ENCODE results near the gene ARID3A. TPM values are rescaled to one million over a fixed set of nuclear protein-coding genes. Genes with fewer than 3 reads are reported as not detected.
A peak's percentile ranks its signal among the peaks of the same experiment; 100 is the strongest.

ARID3A gene
- total and polyA plus RNA-seq, 2 of the 13 experiments (the other 11 are each of a cell fraction or from before 2014, with no cell fraction given), result 71.3 to 77.9 TPM

DNA sequence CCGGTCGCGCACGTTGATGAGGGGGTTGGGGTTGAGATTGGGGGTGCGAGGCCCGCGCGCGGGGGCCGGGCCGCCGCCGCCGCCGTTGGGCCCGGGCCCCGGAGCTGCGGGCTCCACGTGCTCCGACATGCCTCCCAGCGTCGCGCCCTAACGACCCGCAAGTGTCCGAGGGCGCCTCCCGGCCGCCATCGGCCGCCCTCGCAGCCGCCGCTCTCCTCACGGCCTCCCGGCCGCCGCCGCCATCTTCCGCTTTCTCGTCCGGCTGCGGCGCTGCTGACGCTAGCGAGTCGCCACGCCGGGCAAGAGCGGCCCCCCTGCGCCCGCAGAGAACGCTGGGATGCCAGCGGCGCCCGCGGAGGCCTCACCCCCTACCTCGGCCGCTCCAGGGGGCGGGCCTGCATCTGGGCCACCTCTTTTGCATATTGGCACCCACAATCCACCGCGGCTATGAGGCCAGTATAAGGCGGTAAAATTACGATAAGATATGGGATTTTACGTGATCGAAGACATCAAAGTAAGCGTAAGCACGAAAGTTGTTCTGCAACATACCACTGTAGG lies 95.1 kb downstream of the ARID3A start, which contains the start of gene TMEM259 (continued):
- TF ChIP-seq, protein P1, sequence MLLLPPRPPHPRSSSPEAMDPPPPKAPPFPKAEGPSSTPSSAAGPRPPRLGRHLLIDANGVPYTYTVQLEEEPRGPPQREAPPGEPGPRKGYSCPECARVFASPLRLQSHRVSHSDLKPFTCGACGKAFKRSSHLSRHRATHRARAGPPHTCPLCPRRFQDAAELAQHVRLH (CRISPR knock-in tag; IDR thresholded peaks at IDR 0.05; ENCODE audit: borderline replicate concordance, low read depth), result no peak; the same call in 1 of the 2 replicates
- peak; percentile 24 for TF ChIP-seq AGO1 (IDR thresholded peaks at IDR 0.05; ENCODE audit: low read depth, low read length, poor library complexity, severe bottlenecking)
- TF ChIP-seq SP140L (CRISPR knock-in tag; IDR thresholded peaks at IDR 0.05; ENCODE audit: borderline replicate concordance), result no peak
- TF ChIP-seq PPARG (CRISPR knock-in tag; conservative IDR thresholded peaks at IDR 0.05), result peak; percentile 17; the same call in 1 of the 2 replicates
- TF ChIP-seq ADNP (CRISPR knock-in tag; IDR thresholded peaks at IDR 0.05), result no peak
- TF ChIP-seq ZNF790 (CRISPR knock-in tag; IDR thresholded peaks at IDR 0.05; ENCODE audit: borderline replicate concordance), result no peak
- TF ChIP-seq, protein P2, sequence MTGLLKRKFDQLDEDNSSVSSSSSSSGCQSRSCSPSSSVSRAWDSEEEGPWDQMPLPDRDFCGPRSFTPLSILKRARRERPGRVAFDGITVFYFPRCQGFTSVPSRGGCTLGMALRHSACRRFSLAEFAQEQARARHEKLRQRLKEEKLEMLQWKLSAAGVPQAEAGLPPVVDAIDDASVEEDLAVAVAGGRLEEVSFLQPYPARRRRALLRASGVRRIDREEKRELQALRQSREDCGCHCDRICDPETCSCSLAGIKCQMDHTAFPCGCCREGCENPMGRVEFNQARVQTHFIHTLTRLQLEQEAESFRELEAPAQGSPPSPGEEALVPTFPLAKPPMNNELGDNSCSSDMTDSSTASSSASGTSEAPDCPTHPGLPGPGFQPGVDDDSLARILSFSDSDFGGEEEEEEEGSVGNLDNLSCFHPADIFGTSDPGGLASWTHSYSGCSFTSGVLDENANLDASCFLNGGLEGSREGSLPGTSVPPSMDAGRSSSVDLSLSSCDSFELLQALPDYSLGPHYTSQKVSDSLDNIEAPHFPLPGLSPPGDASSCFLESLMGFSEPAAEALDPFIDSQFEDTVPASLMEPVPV (CRISPR knock-in tag; IDR thresholded peaks at IDR 0.05), result 0 out of 2 replicates have a peak, but pooled peaks have one; percentile 54
- TF ChIP-seq NFYB (CRISPR knock-in tag; IDR thresholded peaks at IDR 0.05), result 0 out of 2 replicates have a peak, but pooled peaks have one; percentile 4
- TF ChIP-seq ZNF225 (CRISPR knock-in tag; IDR thresholded peaks at IDR 0.05), result no peak
- TF ChIP-seq HCFC1 (IDR thresholded peaks at IDR 0.05; ENCODE audit: low read depth, low read length), result peak; percentile 48
- TF ChIP-seq ATRX (CRISPR knock-in tag; IDR thresholded peaks at IDR 0.05; ENCODE audit: borderline replicate concordance), result no peak
- TF ChIP-seq, protein P3, sequence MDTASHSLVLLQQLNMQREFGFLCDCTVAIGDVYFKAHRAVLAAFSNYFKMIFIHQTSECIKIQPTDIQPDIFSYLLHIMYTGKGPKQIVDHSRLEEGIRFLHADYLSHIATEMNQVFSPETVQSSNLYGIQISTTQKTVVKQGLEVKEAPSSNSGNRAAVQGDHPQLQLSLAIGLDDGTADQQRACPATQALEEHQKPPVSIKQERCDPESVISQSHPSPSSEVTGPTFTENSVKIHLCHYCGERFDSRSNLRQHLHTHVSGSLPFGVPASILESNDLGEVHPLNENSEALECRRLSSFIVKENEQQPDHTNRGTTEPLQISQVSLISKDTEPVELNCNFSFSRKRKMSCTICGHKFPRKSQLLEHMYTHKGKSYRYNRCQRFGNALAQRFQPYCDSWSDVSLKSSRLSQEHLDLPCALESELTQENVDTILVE (CRISPR knock-in tag; IDR thresholded peaks at IDR 0.05), result no peak; the same call in 1 of the 2 replicates
- TF ChIP-seq ZNF776 (CRISPR knock-in tag; IDR thresholded peaks at IDR 0.05), result no peak
- TF ChIP-seq ZNF589 (CRISPR knock-in tag; conservative IDR thresholded peaks at IDR 0.05), result peak; percentile 19; the same call in 1 of the 2 replicates
- no peak; the same call in 1 of the 2 replicates for TF ChIP-seq ZSCAN31 (CRISPR knock-in tag; IDR thresholded peaks at IDR 0.05; ENCODE audit: low read depth)
- no peak for TF ChIP-seq ZNF557 (CRISPR knock-in tag; IDR thresholded peaks at IDR 0.05)
- TF ChIP-seq, protein P4, sequence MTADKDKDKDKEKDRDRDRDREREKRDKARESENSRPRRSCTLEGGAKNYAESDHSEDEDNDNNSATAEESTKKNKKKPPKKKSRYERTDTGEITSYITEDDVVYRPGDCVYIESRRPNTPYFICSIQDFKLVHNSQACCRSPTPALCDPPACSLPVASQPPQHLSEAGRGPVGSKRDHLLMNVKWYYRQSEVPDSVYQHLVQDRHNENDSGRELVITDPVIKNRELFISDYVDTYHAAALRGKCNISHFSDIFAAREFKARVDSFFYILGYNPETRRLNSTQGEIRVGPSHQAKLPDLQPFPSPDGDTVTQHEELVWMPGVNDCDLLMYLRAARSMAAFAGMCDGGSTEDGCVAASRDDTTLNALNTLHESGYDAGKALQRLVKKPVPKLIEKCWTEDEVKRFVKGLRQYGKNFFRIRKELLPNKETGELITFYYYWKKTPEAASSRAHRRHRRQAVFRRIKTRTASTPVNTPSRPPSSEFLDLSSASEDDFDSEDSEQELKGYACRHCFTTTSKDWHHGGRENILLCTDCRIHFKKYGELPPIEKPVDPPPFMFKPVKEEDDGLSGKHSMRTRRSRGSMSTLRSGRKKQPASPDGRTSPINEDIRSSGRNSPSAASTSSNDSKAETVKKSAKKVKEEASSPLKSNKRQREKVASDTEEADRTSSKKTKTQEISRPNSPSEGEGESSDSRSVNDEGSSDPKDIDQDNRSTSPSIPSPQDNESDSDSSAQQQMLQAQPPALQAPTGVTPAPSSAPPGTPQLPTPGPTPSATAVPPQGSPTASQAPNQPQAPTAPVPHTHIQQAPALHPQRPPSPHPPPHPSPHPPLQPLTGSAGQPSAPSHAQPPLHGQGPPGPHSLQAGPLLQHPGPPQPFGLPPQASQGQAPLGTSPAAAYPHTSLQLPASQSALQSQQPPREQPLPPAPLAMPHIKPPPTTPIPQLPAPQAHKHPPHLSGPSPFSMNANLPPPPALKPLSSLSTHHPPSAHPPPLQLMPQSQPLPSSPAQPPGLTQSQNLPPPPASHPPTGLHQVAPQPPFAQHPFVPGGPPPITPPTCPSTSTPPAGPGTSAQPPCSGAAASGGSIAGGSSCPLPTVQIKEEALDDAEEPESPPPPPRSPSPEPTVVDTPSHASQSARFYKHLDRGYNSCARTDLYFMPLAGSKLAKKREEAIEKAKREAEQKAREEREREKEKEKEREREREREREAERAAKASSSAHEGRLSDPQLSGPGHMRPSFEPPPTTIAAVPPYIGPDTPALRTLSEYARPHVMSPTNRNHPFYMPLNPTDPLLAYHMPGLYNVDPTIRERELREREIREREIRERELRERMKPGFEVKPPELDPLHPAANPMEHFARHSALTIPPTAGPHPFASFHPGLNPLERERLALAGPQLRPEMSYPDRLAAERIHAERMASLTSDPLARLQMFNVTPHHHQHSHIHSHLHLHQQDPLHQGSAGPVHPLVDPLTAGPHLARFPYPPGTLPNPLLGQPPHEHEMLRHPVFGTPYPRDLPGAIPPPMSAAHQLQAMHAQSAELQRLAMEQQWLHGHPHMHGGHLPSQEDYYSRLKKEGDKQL (CRISPR knock-in tag; IDR thresholded peaks at IDR 0.05; ENCODE audit: low read depth), result no peak
- TF ChIP-seq ZNF354B (CRISPR knock-in tag; IDR thresholded peaks at IDR 0.05), result no peak
- no peak for TF ChIP-seq ZNF674 (CRISPR knock-in tag; IDR thresholded peaks at IDR 0.05; ENCODE audit: low read depth)
- peak; percentile 52; the same call in 1 of the 2 replicates for TF ChIP-seq ZBTB38 (CRISPR knock-in tag; IDR thresholded peaks at IDR 0.05)
- TF ChIP-seq GFI1 (CRISPR knock-in tag; IDR thresholded peaks at IDR 0.05; ENCODE audit: borderline replicate concordance), result no peak
- no peak for TF ChIP-seq ZNF7 (CRISPR knock-in tag; IDR thresholded peaks at IDR 0.05)

Data from HepG2 (cell line).